CD4-positive, alpha-beta T cell (primary cell): ENCODE results near the gene EBF4. TPM values are rescaled to one million over a fixed set of nuclear protein-coding genes. Genes with fewer than 3 reads are reported as not detected.

ENCODE experiments used
- ATAC-seq: fragments of 200-7000 bp; cut with Tn5 transposase; one replicate; pipeline ENCODE4 v1.10.0; 2022; ENCODE audit warnings: mild to moderate bottlenecking; ENCODE audit not compliant: poor library complexity
- CTCF ChIA-PET: fragments of 350-600 bp; sonication (Branson Sonifier 250); formaldehyde crosslinking; loops from one replicate; lab custom pipeline; 2021; ENCODE audit warnings: antibody characterized with exemption, inconsistent platforms; lab: Charles Lee
- POLR2A ChIA-PET: fragments of 350-600 bp; sonication (Branson Sonifier 250); formaldehyde crosslinking; loops from one replicate; lab custom pipeline; 2021; ENCODE audit warnings: antibody characterized with exemption, inconsistent platforms; lab: Charles Lee
- DNase-seq, 14 experiments: peaks; one replicate each; pipeline ENCODE4 v3.0.0-alpha.2; 2013 to 2020; ENCODE audit warnings: mixed read lengths in 2 of 14
- H3K27ac ChIP-seq, 2 donors: one replicate each; pipeline versions ENCODE4 v1.5.1 to v1.7.0; 2013; ENCODE audit warnings: low read length in 2 of 2, low read depth in 1 of 2, mild to moderate bottlenecking in 1 of 2
- H3K27me3 ChIP-seq, 2 experiments: 1 replicate in 1 of 2; 2 replicates in 1 of 2; pipeline versions ENCODE4 v1.6.1 to v1.7.0; 2013; ENCODE audit warnings: low read length in 2 of 2, control low read depth in 1 of 2, mild to moderate bottlenecking in 1 of 2, moderate library complexity in 1 of 2; ENCODE audit not compliant: insufficient read depth in 2 of 2, control insufficient read depth in 1 of 2
- H3K36me3 ChIP-seq: one replicate; pipeline ENCODE4 v1.6.1; 2013; ENCODE audit warnings: low read length, control low read depth; ENCODE audit not compliant: insufficient read depth
- H3K4me1 ChIP-seq: one replicate; pipeline ENCODE4 v1.6.1; 2013; ENCODE audit warnings: low read length, control low read depth; ENCODE audit not compliant: insufficient read depth
- H3K4me3 ChIP-seq: one replicate; pipeline ENCODE4 v1.5.1; 2013; ENCODE audit warnings: mild to moderate bottlenecking, low read length, moderate library complexity
- H3K9me3 ChIP-seq, 2 experiments: 1 replicate in 1 of 2; 2 replicates in 1 of 2; pipeline versions ENCODE4 v1.6.1 to v1.7.0; 2013; ENCODE audit warnings: low read length in 2 of 2, mild to moderate bottlenecking in 2 of 2, control low read depth in 1 of 2, moderate library complexity in 1 of 2; ENCODE audit not compliant: control insufficient read depth in 1 of 2, insufficient read depth in 1 of 2
- H3K27ac Mint-ChIP-seq: one replicate; pipeline ENCODE4 v1.8.0; 2020; ENCODE audit warnings: mixed read lengths
- H3K27me3 Mint-ChIP-seq: one replicate; pipeline ENCODE4 v1.8.0; 2021; ENCODE audit warnings: mixed read lengths
- H3K36me3 Mint-ChIP-seq: one replicate; pipeline ENCODE4 v1.8.0; 2021; ENCODE audit warnings: low read depth, mixed read lengths
- H3K4me1 Mint-ChIP-seq: one replicate; pipeline ENCODE4 v1.8.0; 2021; ENCODE audit warnings: low read depth, mixed read lengths
- H3K4me3 Mint-ChIP-seq: one replicate; pipeline ENCODE4 v1.8.0; 2020; ENCODE audit warnings: mild to moderate bottlenecking, mixed read lengths
- H3K9me3 Mint-ChIP-seq: one replicate; pipeline ENCODE4 v1.8.0; 2020; ENCODE audit warnings: mixed read lengths
- CTCF ChIP-seq: fragments of 200-600 bp; IDR thresholded peaks from one replicate; pipeline ENCODE4 v1.8.0; 2022; ENCODE audit warnings: antibody characterized with exemption, mild to moderate bottlenecking
- intact Hi-C, 2 experiments: fragments of 100-400 bp; cut with DNase I in 1 of 2; cut with micrococcal nuclease in 1 of 2; formaldehyde crosslinking; loops; one replicate each; pipeline versions ENCODE4 v1.15.1 to v1.9.0; 2023 to 2025; cut with DNase I, micrococcal nuclease
- total RNA-seq, 174 experiments: library from RNA in 2 of 174; stranded (reverse) in 2 of 174; gene quantifications; one replicate each; pipeline ENCODE4 v1.2.3 and lab custom pipeline; 2021 to 2026

EBF4 gene
- total RNA-seq, 2 experiments from 2014 or later: 4.2 to 5.1 TPM

- CTCF ChIA-PET: interaction anchor here (1.2 to 2.2 kb wide), 5 partner anchors 8 to 139 kb away, joined by 4 to 8 read pairs (median 4); partner anchors contain the start of gene NOP56
These were observed 29.2 kb upstream of the EBF4 start for GRCh38 chr20:2663364-2663886.

GRCh38 chr20:2663887-2664719, 28.5 kb upstream of the EBF4 start, which contains the start of gene IDH3B:
Gene IDH3B, minus strand, starts transcription at chr20:2664216. Its CDS starts 28 bp downstream, at chr20:2664188.
- no peak for TF ChIP-seq CTCF
- POLR2A ChIA-PET: interaction anchor here (0.7 to 7.2 kb wide), 17 partner anchors 10 to 744 kb away, joined by 3 to 124 read pairs (median 5); partner anchors contain the start of genes EBF4, NOP56, PTPRA and SNRPB
- peak within 1 kb of the TSS; percentile 77 to 96 for H3K27ac ChIP-seq
- Mint-ChIP-seq H3K27me3 (no peaks in the 10 kb centered on the region), H3K27ac (peak within 1 kb of the TSS; percentile 91), H3K4me3 (peak within 1 kb of the TSS; percentile 94), H3K9me3 (no peaks in the 10 kb centered on the region), H3K36me3 (peaks cover 46% of the 10 kb centered on the region), H3K4me1 (peaks cover 28% of the 10 kb centered on the region)
- DNase-seq: peak; percentile 83 to 96 (median 89)
- H3K9me3 ChIP-seq: no peaks in the 10 kb centered on the region
- H3K27me3 ChIP-seq: no peaks in the 10 kb centered on the region
- intact Hi-C loops: loop anchor here (1.0 to 5.0 kb wide), 5 partner anchors 12 to 743 kb away; partner anchors contain the start of genes NOP56 (in 2 of the 2), DNAAF9 (in 1 of the 2), PTPRA (in 1 of the 2) and STK35 (in 1 of the 2)
- peak; percentile 99 for ATAC-seq
- H3K4me1 ChIP-seq: peaks cover 18% of the 10 kb centered on the region
- peaks cover 32% of the 10 kb centered on the region for H3K36me3 ChIP-seq
- CTCF ChIA-PET: interaction anchor here (1.2 to 2.2 kb wide), 5 partner anchors 9 to 140 kb away, joined by 4 to 8 read pairs (median 4); partner anchors contain the start of gene NOP56
- peak within 1 kb of the TSS; percentile 90 for H3K4me3 ChIP-seq

More at GRCh38 chr20:2663364-2663886, 29.2 kb upstream of the EBF4 start:
- ATAC-seq: no peak
- peak overlapping the region; percentile 94 for H3K4me3 Mint-ChIP-seq
- Histone ChIP-seq H3K27ac (peak overlapping the region; percentile 77 to 96), H3K9me3 (no peaks in the 10 kb centered on the region), H3K27me3 (no peaks in the 10 kb centered on the region), H3K4me1 (peaks cover 18% of the 10 kb centered on the region), H3K4me3 (peak overlapping the region; percentile 90), H3K36me3 (peaks cover 39% of the 10 kb centered on the region)
- H3K9me3 Mint-ChIP-seq: no peaks in the 10 kb centered on the region
- TF ChIP-seq CTCF: no peak
- POLR2A ChIA-PET: interaction anchor here (0.7 to 7.2 kb wide), 12 partner anchors 9 to 210 kb away, joined by 3 to 124 read pairs (median 6); partner anchors contain the start of genes EBF4, NOP56, PTPRA and SNRPB
- H3K36me3 Mint-ChIP-seq: peaks cover 53% of the 10 kb centered on the region
- no peaks in the 10 kb centered on the region for H3K27me3 Mint-ChIP-seq
- H3K4me1 Mint-ChIP-seq: peaks cover 28% of the 10 kb centered on the region
- intact Hi-C loops: loop anchor here in 1 of 2 experiments (5.0 kb wide), 4 partner anchors 141 to 744 kb away; partner anchors contain the start of genes DNAAF9, PTPRA and STK35
- no peak for DNase-seq
- peak overlapping the region; percentile 91 for H3K27ac Mint-ChIP-seq

DNA sequence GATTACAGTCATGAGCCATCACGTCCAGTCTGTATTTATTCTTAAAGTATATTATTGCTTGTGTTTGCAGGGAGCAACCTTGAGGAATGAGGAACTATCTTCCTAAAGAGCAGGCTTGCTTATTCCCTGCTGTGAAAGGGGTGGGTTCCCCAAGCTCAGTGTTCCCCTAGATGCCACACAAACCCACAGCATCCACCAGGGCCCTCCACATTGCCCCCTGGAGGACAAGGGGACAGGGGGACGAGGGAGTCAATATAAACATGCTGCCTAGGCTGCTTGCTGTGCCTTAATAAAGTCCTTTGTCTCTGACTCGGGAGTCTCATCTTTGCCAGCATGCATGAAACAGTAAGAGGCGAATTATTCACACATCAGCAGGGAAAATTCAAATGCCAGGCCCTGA, 20.6 kb upstream of the EBF4 start:
- no peak overlapping the region for H3K4me3 Mint-ChIP-seq
- no peak overlapping the region for H3K27ac Mint-ChIP-seq
- ATAC-seq: no peak

More for the DNA sequence above, 20.6 kb upstream of the EBF4 start:
- DNase-seq: no peak
- POLR2A ChIA-PET: no interaction called here
- H3K36me3 ChIP-seq: no peaks in the 10 kb centered on the region
- intact Hi-C loops: no loop called here
- H3K9me3 Mint-ChIP-seq: no peaks in the 10 kb centered on the region
- H3K27ac ChIP-seq: no peak overlapping the region
- no peak overlapping the region for H3K4me3 ChIP-seq
- peaks cover 10% of the 10 kb centered on the region for H3K27me3 Mint-ChIP-seq
- CTCF ChIA-PET: no interaction called here
- H3K36me3 Mint-ChIP-seq: no peaks in the 10 kb centered on the region
- no peaks in the 10 kb centered on the region for H3K4me1 Mint-ChIP-seq
- no peak for TF ChIP-seq CTCF
- no peaks in the 10 kb centered on the region for H3K27me3 ChIP-seq
- no peaks in the 10 kb centered on the region for H3K9me3 ChIP-seq
- H3K4me1 ChIP-seq: no peaks in the 10 kb centered on the region
